Mesothelial cell of epicardium (in vitro differentiated cells): ENCODE data around the gene GJA9. TPM values are rescaled to one million over a fixed set of nuclear protein-coding genes. Genes with fewer than 3 reads are reported as not detected.

ENCODE experiments used
- DNase-seq, 2 experiments: peaks; one replicate each; pipeline ENCODE4 v3.0.0; 2021; ENCODE audit warnings: low spot score in 2 of 2; ENCODE audit not compliant: unreplicated experiment in 2 of 2
- H3K27ac Mint-ChIP-seq: 2 replicates; pipeline ENCODE4 v1.8.0; 2021; ENCODE audit warnings: mixed read lengths
- H3K27me3 Mint-ChIP-seq: 2 replicates; pipeline ENCODE4 v1.8.0; 2021; ENCODE audit warnings: low read depth, mixed read lengths
- H3K36me3 Mint-ChIP-seq: 2 replicates; pipeline ENCODE4 v1.8.0; 2021; ENCODE audit warnings: mixed read lengths
- H3K4me1 Mint-ChIP-seq: 2 replicates; pipeline ENCODE4 v1.8.0; 2021; ENCODE audit warnings: mixed read lengths
- H3K4me3 Mint-ChIP-seq: 2 replicates; pipeline ENCODE4 v1.8.0; 2021; ENCODE audit warnings: mild to moderate bottlenecking, moderate library complexity, mixed read lengths
- H3K9me3 Mint-ChIP-seq: 2 replicates; pipeline ENCODE4 v1.8.0; 2021; ENCODE audit warnings: mixed read lengths
- CTCF ChIP-seq: fragments of 200-600 bp; sonication (generic); IDR thresholded peaks from one replicate; pipeline ENCODE4 v1.5.0; 2021; ENCODE audit warnings: antibody characterized with exemption; ENCODE audit not compliant: unreplicated experiment
- total RNA-seq: library from RNA; stranded (reverse); gene quantifications from 3 replicates; pipeline ENCODE4 v1.2.1, GENCODE V29; 2021

The GJA9 gene
- total RNA-seq, 1 donor from 2014 or later: not detected

DNA sequence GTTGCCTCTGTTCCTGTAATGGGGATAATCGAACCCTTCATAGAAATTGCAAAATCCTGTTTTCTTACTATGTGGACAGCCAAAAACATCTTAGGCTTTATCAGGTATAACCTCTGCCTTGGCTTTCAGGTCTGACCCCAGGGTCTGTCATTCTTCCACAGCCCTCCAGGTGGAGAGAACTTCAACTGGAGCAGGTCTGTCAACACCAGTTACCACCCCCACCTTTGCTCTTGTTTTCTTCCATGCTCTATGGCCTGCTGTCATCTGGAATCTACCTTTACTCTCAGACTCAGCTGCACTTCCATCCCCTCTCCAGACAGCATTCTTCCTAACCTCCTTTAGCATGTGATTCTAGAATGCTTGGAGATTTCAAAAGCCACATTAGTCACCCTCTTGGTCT is 10.4 kb upstream of the GJA9 start:
- peaks cover 2% of the 10 kb centered on the region for H3K4me1 Mint-ChIP-seq
- no peak overlapping the region for H3K4me3 Mint-ChIP-seq
- DNase-seq: no peak
- H3K27ac Mint-ChIP-seq: no peak overlapping the region
- no peaks in the 10 kb centered on the region for H3K36me3 Mint-ChIP-seq
- no peaks in the 10 kb centered on the region for H3K9me3 Mint-ChIP-seq
- TF ChIP-seq CTCF: no peak
- H3K27me3 Mint-ChIP-seq: no peaks in the 10 kb centered on the region

DNA sequence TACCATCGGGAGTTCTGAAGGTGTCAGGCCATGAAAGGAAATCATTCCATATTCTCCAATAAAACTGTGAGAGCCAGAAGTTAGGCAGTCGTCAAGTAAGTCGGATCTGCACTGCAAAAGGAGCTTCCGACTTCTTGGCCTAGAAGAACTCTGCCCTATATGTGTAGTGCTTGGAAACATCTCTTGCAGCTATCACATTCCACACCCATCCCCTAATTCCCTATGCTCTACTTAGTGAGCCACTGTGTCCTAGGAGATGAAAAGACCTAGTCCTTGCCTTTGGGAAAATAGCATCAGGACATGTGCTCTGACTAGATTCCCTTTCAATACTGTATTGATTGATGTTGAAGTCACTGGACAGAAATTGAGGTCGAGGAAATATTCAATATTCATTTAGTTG is 8.2 kb upstream of the GJA9 start:
- no peak for TF ChIP-seq CTCF
- Mint-ChIP-seq H3K4me1 (peaks cover 2% of the 10 kb centered on the region), H3K27me3 (peaks cover 2% of the 10 kb centered on the region), H3K9me3 (no peaks in the 10 kb centered on the region), H3K36me3 (no peaks in the 10 kb centered on the region), H3K4me3 (no peak overlapping the region), H3K27ac (no peak overlapping the region)
- DNase-seq: no peak

GRCh38 chr1:38888423-38889333 is 7.3 kb upstream of the GJA9 start:
- no peaks in the 10 kb centered on the region for H3K36me3 Mint-ChIP-seq
- no peaks in the 10 kb centered on the region for H3K9me3 Mint-ChIP-seq
- peaks cover 2% of the 10 kb centered on the region for H3K27me3 Mint-ChIP-seq
- H3K27ac Mint-ChIP-seq: no peak overlapping the region
- no peak for DNase-seq
- no peak overlapping the region for H3K4me3 Mint-ChIP-seq
- no peak for TF ChIP-seq CTCF
- peaks cover 2% of the 10 kb centered on the region for H3K4me1 Mint-ChIP-seq

- Mint-ChIP-seq H3K27me3 (peaks cover 2% of the 10 kb centered on the region), H3K4me1 (no peaks in the 10 kb centered on the region), H3K27ac (no peak overlapping the region), H3K9me3 (no peaks in the 10 kb centered on the region), H3K4me3 (no peak overlapping the region), H3K36me3 (no peaks in the 10 kb centered on the region)
- no peak for TF ChIP-seq CTCF
- no peak for DNase-seq
Measured at GRCh38 chr1:38885092-38885491, 3.7 kb upstream of the GJA9 start.

DNA sequence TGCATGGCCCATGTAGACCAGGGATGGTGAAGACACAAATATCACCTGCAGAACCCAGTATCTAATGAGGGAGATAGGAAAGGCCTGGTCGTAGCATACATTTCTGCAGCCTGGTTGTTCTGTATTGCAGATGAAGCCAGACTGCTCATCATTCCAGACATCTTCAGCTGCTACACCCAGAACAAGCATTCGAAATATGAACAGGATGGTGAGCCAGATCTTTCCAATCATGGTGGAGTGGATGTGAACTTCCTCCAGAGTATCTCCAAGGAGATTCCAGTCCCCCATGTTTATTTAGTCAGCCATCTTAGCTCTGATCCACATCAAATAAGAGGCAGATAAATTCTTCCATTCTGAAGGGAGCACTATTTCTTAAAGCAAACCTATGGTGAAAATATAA is 5.6 kb downstream of the GJA9 start:
- Mint-ChIP-seq H3K27me3 (no peaks in the 10 kb centered on the region), H3K4me1 (peaks cover 11% of the 10 kb centered on the region), H3K4me3 (no peak overlapping the region), H3K27ac (no peak overlapping the region), H3K36me3 (no peaks in the 10 kb centered on the region), H3K9me3 (no peaks in the 10 kb centered on the region)
- no peak for DNase-seq
- TF ChIP-seq CTCF: no peak
